HEK293 (cell line): ENCODE results near the gene RAB17.

Source experiments
- CTCF ChIA-PET: fragments of 350-600 bp; formaldehyde crosslinking; extraction: SDS; loops from one replicate; lab custom pipeline; 2021; ENCODE audit warnings: antibody characterized with exemption; lab: Yijun Ruan, JAX
- POLR2A ChIA-PET: fragments of 300-600 bp; formaldehyde crosslinking; extraction: SDS; loops from one replicate; lab custom pipeline; 2020; ENCODE audit warnings: antibody characterized with exemption, inconsistent platforms; lab: Yijun Ruan, JAX
- H3K27ac ChIP-seq: fragments of 200-500 bp; sonication (Bioruptor generic); 2 replicates; pipeline ENCODE4 v1.5.1; 2014; ENCODE audit warnings: low read depth, low read length, control low read depth, inconsistent platforms; ENCODE audit errors: extremely low read depth
- H3K36me3 ChIP-seq, 2 experiments: fragments of 200-500 bp in 1 of 2; sonication (Bioruptor generic) in 1 of 2; 1 replicate in 1 of 2; 2 replicates in 1 of 2; pipeline ENCODE4 v1.5.1; 2014 to 2017; ENCODE audit warnings: inconsistent platforms in 2 of 2, low read length in 2 of 2; ENCODE audit not compliant: control insufficient read depth in 2 of 2, insufficient read depth in 1 of 2
- H3K4me1 ChIP-seq: fragments of 200-500 bp; sonication (Bioruptor generic); 2 replicates; pipeline ENCODE4 v1.5.1; 2014; ENCODE audit warnings: mild to moderate bottlenecking, low read length, inconsistent platforms; ENCODE audit not compliant: control insufficient read depth, insufficient read depth
- H3K4me3 ChIP-seq: 2 replicates; pipeline ENCODE4 v1.5.1; 2011; ENCODE audit warnings: low read depth, mild to moderate bottlenecking, control low read depth, low read length, moderate library complexity
- H3K9me3 ChIP-seq: fragments of 200-500 bp; sonication (Bioruptor generic); 2 replicates; pipeline ENCODE4 v1.5.1; 2014; ENCODE audit warnings: low read depth, low read length, inconsistent platforms; ENCODE audit not compliant: control insufficient read depth, insufficient read depth
- HOXC10 ChIP-seq: sonication (generic); formaldehyde crosslinking; IDR thresholded peaks from 2 replicates; pipeline ENCODE4 v1.8.1; 2023; ENCODE audit warnings: mild to moderate bottlenecking, missing genetic modification reagents
- KLF10 ChIP-seq: fragments of 450-650 bp; IDR thresholded peaks from 2 replicates; pipeline ENCODE4 v1.5.1; 2018; ENCODE audit warnings: missing biosample characterization, mild to moderate bottlenecking, missing genetic modification characterization
- SCRT1 ChIP-seq: fragments of 450-650 bp; formaldehyde crosslinking; IDR thresholded peaks from 2 replicates; pipeline ENCODE4 v1.5.1; 2016; ENCODE audit warnings: missing biosample characterization, missing genetic modification characterization, borderline replicate concordance
- TSHZ1 ChIP-seq: fragments of 450-650 bp; formaldehyde crosslinking; IDR thresholded peaks from 2 replicates; pipeline ENCODE4 v1.5.1; 2016; ENCODE audit warnings: missing biosample characterization, missing genetic modification characterization, borderline replicate concordance
- ZBTB20 ChIP-seq: fragments of 450-650 bp; formaldehyde crosslinking; IDR thresholded peaks from 2 replicates; pipeline ENCODE4 v1.5.1; 2016; ENCODE audit warnings: missing biosample characterization, missing genetic modification characterization
- ZBTB44 ChIP-seq: fragments of 450-650 bp; IDR thresholded peaks from 2 replicates; pipeline ENCODE4 v1.5.1; 2018; ENCODE audit warnings: missing biosample characterization, mild to moderate bottlenecking, missing genetic modification characterization
- ZBTB6 ChIP-seq: fragments of 450-650 bp; formaldehyde crosslinking; IDR thresholded peaks from 2 replicates; pipeline ENCODE4 v1.5.1; 2017; ENCODE audit warnings: missing biosample characterization, missing genetic modification characterization
- ZFP69B ChIP-seq: fragments of 450-650 bp; formaldehyde crosslinking; IDR thresholded peaks from 2 replicates; pipeline ENCODE4 v1.5.1; 2016; ENCODE audit warnings: missing biosample characterization, missing genetic modification characterization
- ZNF366 ChIP-seq: fragments of 450-650 bp; formaldehyde crosslinking; conservative IDR thresholded peaks from 2 replicates; pipeline ENCODE4 v1.5.1; 2016; ENCODE audit warnings: missing biosample characterization, missing genetic modification characterization
- ZNF513 ChIP-seq: fragments of 450-650 bp; IDR thresholded peaks from 2 replicates; pipeline ENCODE4 v1.5.1; 2018; ENCODE audit warnings: missing biosample characterization, missing genetic modification characterization
- ZNF558 ChIP-seq: fragments of 450-650 bp; formaldehyde crosslinking; IDR thresholded peaks from 2 replicates; pipeline ENCODE4 v1.5.1; 2016; ENCODE audit warnings: missing biosample characterization, missing genetic modification characterization
- ZNF571 ChIP-seq: fragments of 450-650 bp; formaldehyde crosslinking; IDR thresholded peaks from 2 replicates; pipeline ENCODE4 v1.5.0; 2017; ENCODE audit warnings: missing biosample characterization, missing genetic modification characterization
- ZNF623 ChIP-seq: fragments of 450-650 bp; formaldehyde crosslinking; IDR thresholded peaks from 2 replicates; pipeline ENCODE4 v1.5.1; 2016; ENCODE audit warnings: missing biosample characterization, missing genetic modification characterization
- ZNF768 ChIP-seq: fragments of 450-650 bp; formaldehyde crosslinking; IDR thresholded peaks from 2 replicates; pipeline ENCODE4 v1.5.1; 2018; ENCODE audit warnings: missing biosample characterization, mild to moderate bottlenecking, missing genetic modification characterization
- ZNF776 ChIP-seq: fragments of 450-650 bp; formaldehyde crosslinking; IDR thresholded peaks from 2 replicates; pipeline ENCODE4 v1.5.0; 2017; ENCODE audit warnings: missing biosample characterization, missing genetic modification characterization, borderline replicate concordance
- ZSCAN18 ChIP-seq: fragments of 450-650 bp; formaldehyde crosslinking; IDR thresholded peaks from 2 replicates; pipeline ENCODE4 v1.5.1; 2016; ENCODE audit warnings: missing biosample characterization, missing genetic modification characterization
- ZSCAN5A ChIP-seq: fragments of 450-650 bp; formaldehyde crosslinking; IDR thresholded peaks from 2 replicates; pipeline ENCODE4 v1.5.1; 2016; ENCODE audit warnings: missing biosample characterization, missing genetic modification characterization

Gene RAB17

GRCh38 chr2:237603049-237603717 lies 12.6 kb upstream of the RAB17 start (continued):
- TF ChIP-seq TSHZ1 (tag by site-specific recombination) = no peak

- no peak for TF ChIP-seq ZNF623 (tag by site-specific recombination)
- TF ChIP-seq ZSCAN5A = no peak
- TF ChIP-seq ZBTB6 = no peak
- no peak for TF ChIP-seq ZNF768
- TF ChIP-seq ZNF366 (tag by site-specific recombination) = no peak
- no peak for TF ChIP-seq ZNF776
- no peak for TF ChIP-seq KLF10 (tag by site-specific recombination)
- no peak for TF ChIP-seq ZBTB44 (tag by site-specific recombination)
- no peak for TF ChIP-seq ZFP69B (tag by site-specific recombination)
- TF ChIP-seq ZNF571 = no peak
- TF ChIP-seq ZNF558 (tag by site-specific recombination) = no peak
- TF ChIP-seq HOXC10 (CRISPR knock-in tag) = no peak
- Histone ChIP-seq H3K27ac (no peak overlapping the region), H3K4me3 (no peak overlapping the region), H3K4me1 (no peaks in the 10 kb centered on the region), H3K9me3 (no peaks in the 10 kb centered on the region), H3K36me3 (no peaks in the 10 kb centered on the region)
- CTCF ChIA-PET = interaction anchor here (0.6 to 1.9 kb wide), 6 partner anchors 12 to 181 kb away, joined by 3 to 5 read pairs (median 4); no protein-coding TSS in a partner anchor
- POLR2A ChIA-PET = no interaction called here
These were observed 11.9 kb upstream of the RAB17 start for GRCh38 chr2:237602409-237602808.

- Histone ChIP-seq H3K4me1 (no peaks in the 10 kb centered on the region), H3K27ac (no peak overlapping the region), H3K9me3 (no peaks in the 10 kb centered on the region), H3K4me3 (no peak overlapping the region), H3K36me3 (no peaks in the 10 kb centered on the region)
- CTCF ChIA-PET = interaction anchor here (0.8 to 1.9 kb wide), 2 partner anchors 29 to 89 kb away, joined by 3 to 5 read pairs; no protein-coding TSS in a partner anchor
- POLR2A ChIA-PET = no interaction called here
- TF ChIP-seq ZBTB20 = no peak
- TF ChIP-seq ZSCAN18 = no peak
- no peak for TF ChIP-seq SCRT1 (tag by site-specific recombination)
- TF ChIP-seq ZNF513 (tag by site-specific recombination) = no peak
These were observed 11.1 kb upstream of the RAB17 start for GRCh38 chr2:237601453-237602116.
